SK-MEL-5 (cell line): ENCODE measurements around the gene FUT3. TPM values are rescaled to one million over a fixed set of nuclear protein-coding genes. Genes with fewer than 3 reads are reported as not detected.

Experiments used
- DNase-seq: peaks from one replicate; pipeline ENCODE4 v3.0.0-alpha.2; 2016; ENCODE audit warnings: low read depth, low spot score
- in situ Hi-C: cut with HindIII; loops from 2 replicates; pipeline ENCODE4 v1.10.0; 2016; ENCODE audit warnings: low sequenced_read_pairs, high pct_unique_total_duplicates, low pct_unique_long_range_greater_than_20kb
- total RNA-seq: library from RNA; depleted of rRNA; stranded (reverse); fragments of >200 nt; shearing (Covaris generic); gene quantifications from 2 replicates; pipeline ENCODE4 v1.2.3, GENCODE V29; 2014; rRNA removed

The FUT3 gene
- total RNA-seq, 1 experiment from 2014 or later: 3.3 TPM

DNA sequence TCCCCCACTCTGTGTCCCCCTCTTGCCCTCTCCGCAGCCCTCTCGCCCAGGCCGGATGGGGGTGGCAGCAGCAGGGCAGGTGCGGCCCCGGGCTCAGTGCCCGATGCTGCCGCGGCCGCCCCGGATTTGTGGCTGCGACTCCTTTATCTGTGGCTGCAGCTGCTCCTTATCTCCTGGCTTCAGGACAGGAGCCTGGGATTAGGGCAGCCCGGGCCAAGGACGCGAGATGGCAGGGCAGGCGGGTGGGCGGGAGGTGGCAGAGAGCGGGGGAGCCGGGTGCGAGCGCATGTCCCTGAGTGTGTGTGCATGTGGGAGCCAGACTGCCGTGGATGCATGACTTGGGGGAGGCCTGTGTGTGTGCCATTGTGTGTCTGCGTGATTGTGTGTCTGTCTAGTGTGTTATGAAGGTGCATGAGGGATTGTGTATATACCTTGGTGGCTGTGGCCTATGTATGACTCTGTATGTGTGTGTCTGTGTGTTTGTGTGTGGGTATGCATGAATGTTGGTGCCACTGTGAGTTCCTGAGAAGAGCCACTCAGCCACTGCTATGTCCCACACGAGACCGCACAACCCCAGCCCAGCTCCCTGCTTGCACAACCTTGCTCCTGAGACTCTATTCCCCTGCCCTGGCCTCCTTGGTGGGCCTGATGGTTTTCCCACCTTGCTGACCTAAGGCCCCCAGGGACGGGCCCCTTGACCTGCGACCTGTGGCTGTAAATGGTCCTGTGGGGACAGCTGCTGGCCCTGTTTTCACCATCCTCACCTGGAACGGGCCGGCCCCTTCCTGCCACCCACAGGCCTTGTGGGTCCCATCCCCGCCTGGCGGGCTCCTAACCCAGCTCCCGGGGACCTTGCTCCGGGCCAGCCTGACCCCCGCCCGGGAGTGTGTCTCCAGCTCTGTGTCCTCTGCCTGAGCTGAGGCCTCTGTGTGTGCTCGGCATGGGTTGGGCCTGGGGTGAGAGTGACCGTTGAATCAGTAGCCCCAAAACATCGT, 51.7 kb downstream of the FUT3 start:
- DNase-seq: no peak
- in situ Hi-C loops: no loop called here

- DNase-seq: no peak
- in situ Hi-C loops: no loop called here
Observed at GRCh38 chr19:5798244-5798643, 53.0 kb downstream of the FUT3 start.

DNA sequence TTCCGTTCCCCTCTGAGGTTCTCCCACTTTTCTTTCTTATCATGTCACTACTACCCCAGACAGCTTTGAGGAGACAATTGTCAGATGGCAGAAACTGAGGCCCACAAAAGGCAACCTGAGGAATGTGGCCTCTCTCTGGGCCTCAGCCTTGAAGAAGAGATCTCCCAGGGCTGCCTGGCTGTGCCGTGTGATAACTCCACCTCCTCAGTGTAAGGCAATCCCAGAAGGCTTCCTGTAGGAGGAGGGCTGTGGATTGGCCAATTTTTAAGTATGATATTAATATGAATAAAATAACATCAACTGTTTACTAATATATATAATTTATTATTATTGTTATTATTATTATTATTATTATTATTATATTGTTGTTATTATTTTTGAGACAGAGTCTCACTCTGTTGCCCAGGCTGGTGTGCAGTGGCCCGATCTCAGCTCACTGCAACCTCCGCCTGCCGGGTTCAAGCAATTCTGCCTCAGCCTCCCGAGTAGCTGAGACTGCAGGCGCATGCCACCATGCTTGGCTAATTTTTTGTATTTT, 55.8 kb downstream of the FUT3 start:
- no peak for DNase-seq
- in situ Hi-C loops: no loop called here

GRCh38 chr19:5793188-5793587, 58.1 kb downstream of the FUT3 start:
- in situ Hi-C loops: no loop called here
- DNase-seq: no peak

Other genes starting within 250 kb of the FUT3 start
- 10.9 and 18.9 TPM in 2 replicates for gene SAFB2, start 228.7 kb downstream of the FUT3 start, total RNA-seq
- 16.7 and 27.5 TPM in 2 replicates for gene SAFB, start 228.4 kb downstream of the FUT3 start, total RNA-seq
- 86.1 and 115 TPM in 2 replicates for gene MICOS13, start 170.9 kb downstream of the FUT3 start, total RNA-seq
- gene HSD11B1L, start 170.4 kb downstream of the FUT3 start, total RNA-seq: 4.4 and 5.5 TPM in 2 replicates
- gene RPL36, start 161.2 kb downstream of the FUT3 start, total RNA-seq: 613 and 661 TPM in 2 replicates
- gene LONP1, start 131.3 kb downstream of the FUT3 start, total RNA-seq: 83.2 and 91.1 TPM in 2 replicates
- gene CATSPERD, start 130.8 kb downstream of the FUT3 start, total RNA-seq: not detected in 2 replicates
- 2.0 and 3.1 TPM in 2 replicates for gene PRR22, start 66.7 kb downstream of the FUT3 start, total RNA-seq
- 51.6 and 52.9 TPM in 2 replicates for gene DUS3L, start 60.3 kb downstream of the FUT3 start, total RNA-seq
- 2.7 and 4.8 TPM in 2 replicates for gene NRTN, start 46.4 kb downstream of the FUT3 start, total RNA-seq
- gene FUT6, start 11.7 kb downstream of the FUT3 start, total RNA-seq: not detected in 2 replicates
- gene FUT5, start 19.1 kb upstream of the FUT3 start, total RNA-seq: not detected in 2 replicates
- gene NDUFA11, start 52.3 kb upstream of the FUT3 start, total RNA-seq: 171 and 176 TPM in 2 replicates
- 6.0 and 6.6 TPM in 2 replicates for gene VMAC, start 53.4 kb upstream of the FUT3 start, total RNA-seq
- 3.4 and 3.7 TPM in 2 replicates for gene CAPS, start 62.8 kb upstream of the FUT3 start, total RNA-seq
- 26.7 and 35.7 TPM in 2 replicates for gene RANBP3, start 126.7 kb upstream of the FUT3 start, total RNA-seq